ENCODE data around the gene ZCCHC14. TPM values are rescaled to one million over a fixed set of nuclear protein-coding genes. Genes with fewer than 3 reads are reported as not detected.

Gene ZCCHC14
- total and polyA plus RNA-seq, 2 of the 8 experiments (the other 6 are each of a cell fraction or from before 2014, with no cell fraction given) = 8.2 to 28.2 TPM

GRCh38 chr16:87474017-87474416 lies 18.8 kb downstream of the ZCCHC14 start:
- no peaks in the 10 kb centered on the region; a peak in 1 of 8 replicates for H3K36me3 ChIP-seq (ENCODE audit: control insufficient read depth in 2 of 4, insufficient read depth in 4 of 4, low read length in 3 of 4)
- DNase-seq (ENCODE audit: low read depth in 1 of 2, low spot score in 2 of 2) (no peak), FAIRE-seq (no peak)
- H2AFZ ChIP-seq (ENCODE audit: low read length) = no peak overlapping the region
- H3K14ac ChIP-seq (ENCODE audit: insufficient read length) = no peak overlapping the region
- H2BK20ac ChIP-seq (ENCODE audit: low read length) = no peak overlapping the region
- H2BK5ac ChIP-seq (ENCODE audit: low read depth, low read length) = no peak overlapping the region
- peaks cover 8% of the 10 kb centered on the region; the same call in 1 of the 2 replicates for H3K79me1 ChIP-seq (ENCODE audit: low read depth, low read length)
- H2BK120ac ChIP-seq (replicated peaks; ENCODE audit: low read depth, low read length) = no peak overlapping the region
- no peak overlapping the region for H3K56ac ChIP-seq (replicated peaks; ENCODE audit: insufficient read length, low read depth, low read length)
- H3K23me2 ChIP-seq (ENCODE audit: low read depth, low read length) = no peaks in the 10 kb centered on the region
- no peak overlapping the region for H2AK5ac ChIP-seq (ENCODE audit: low read depth, low read length)
- H3K18ac ChIP-seq (ENCODE audit: extremely low read depth, low read length) = no peak overlapping the region
- H4K20me1 ChIP-seq (replicated peaks in 1 of 2; ENCODE audit: control insufficient read depth in 1 of 2, insufficient read depth in 2 of 2, low read length in 2 of 2) = peaks cover 7 to 16% of the 10 kb centered on the region in 2 experiments
- H3K9ac ChIP-seq (replicated peaks in 1 of 4; ENCODE audit: extremely low read depth in 1 of 4, low read depth in 3 of 4, low read length in 3 of 4) = no peak overlapping the region
- no peaks in the 10 kb centered on the region for H3K9me3 ChIP-seq (ENCODE audit: insufficient read depth in 2 of 2, low read depth in 1 of 2, low read length in 1 of 2)
- no peak overlapping the region for H3K27ac ChIP-seq (ENCODE audit: low read depth, low read length)
- H3K27me3 ChIP-seq (replicated peaks in 1 of 4; ENCODE audit: control insufficient read depth in 3 of 4, extremely low read depth in 1 of 4, insufficient read depth in 3 of 4, low read length in 3 of 4) = no peaks in the 10 kb centered on the region
- H3K4me1 ChIP-seq (replicated peaks in 1 of 4; ENCODE audit: control insufficient read depth in 3 of 4, insufficient read depth in 4 of 4, low read length in 3 of 4) = peaks cover 0 to 5% (median 0%) of the 10 kb centered on the region in 4 experiments; a peak in 3 of 7 replicates
- no peak overlapping the region for H3K23ac ChIP-seq (ENCODE audit: insufficient read length)
- H2BK12ac ChIP-seq (ENCODE audit: low read depth, low read length) = no peak overlapping the region
- no peak overlapping the region for H3K4me3 ChIP-seq (ENCODE audit: extremely low read depth in 1 of 4, insufficient read depth in 2 of 4, low read depth in 3 of 4, low read length in 4 of 4)
- no peak overlapping the region for H2BK15ac ChIP-seq (ENCODE audit: low read length)
- no peak overlapping the region for H3K4me2 ChIP-seq (ENCODE audit: insufficient read depth in 1 of 2, low read depth in 2 of 2, low read length in 2 of 2)
- H4K8ac ChIP-seq (ENCODE audit: extremely low read depth, insufficient read depth, low read length) = no peak overlapping the region
- no peak overlapping the region for H4K91ac ChIP-seq (replicated peaks; ENCODE audit: insufficient read length, low read length)
- ChIA-PET POLR2A (ENCODE audit: partially characterized antibody) (no interaction called here), CTCF (ENCODE audit: partially characterized antibody) (interaction anchor here (0.6 to 2.1 kb wide), 5 partner anchors 8 to 162 kb away, joined by 3 to 5 read pairs (median 3); no protein-coding TSS in a partner anchor)
- no peak overlapping the region for H3K4ac ChIP-seq (replicated peaks; ENCODE audit: insufficient read length, low read depth, low read length)
- peaks cover 0 to 76% of the 10 kb centered on the region in 2 experiments; a peak in 2 of 4 replicates for H3K79me2 ChIP-seq (ENCODE audit: control insufficient read depth in 1 of 2, insufficient read depth in 2 of 2, low read length in 2 of 2)
- H4K5ac ChIP-seq (ENCODE audit: insufficient read length, low read depth, low read length) = no peak overlapping the region
- 96% methylated on average over 4 of the region's 4 CpGs; no CpG with 5 or more reads in 1 of the 2 experiments for WGBS, 2 experiments (ENCODE audit: extremely low coverage in 1 of 2, insufficient coverage in 1 of 2, insufficient read length in 1 of 2, insufficient replicate concordance in 2 of 2, low coverage in 1 of 2, low lambda C conversion rate in 2 of 2, missing lambda C conversion rate in 1 of 2)
- TF ChIP-seq ZNF274 (IDR thresholded peaks at IDR 0.05; ENCODE audit: borderline replicate concordance, extremely low read depth, low read length) (no peak), NRF1 (IDR thresholded peaks at IDR 0.05; ENCODE audit: low read depth, low read length) (no peak), RNF2 (IDR thresholded peaks at IDR 0.05; ENCODE audit: borderline replicate concordance, low read depth, low read length, missing control alignments, poor library complexity, severe bottlenecking) (no peak), CBX5 (IDR thresholded peaks at IDR 0.05; ENCODE audit: low read depth, low read length) (no peak), KDM5A (IDR thresholded peaks at IDR 0.05; ENCODE audit: low read length) (no peak), PHF8 (conservative IDR thresholded peaks at IDR 0.05; ENCODE audit: low read depth, low read length) (no peak), SP4 (IDR thresholded peaks at IDR 0.05; ENCODE audit: low read length) (no peak), BCL11A (IDR thresholded peaks at IDR 0.05; ENCODE audit: low read depth in 2 of 2, low read length in 2 of 2) (no peak), CBX8 (IDR thresholded peaks at IDR 0.05; ENCODE audit: borderline replicate concordance, low read depth, low read length) (no peak), SIRT6 (IDR thresholded peaks at IDR 0.05; ENCODE audit: low read length) (no peak), JUN (IDR thresholded peaks at IDR 0.05; ENCODE audit: low read depth, low read length) (no peak), ATF3 (IDR thresholded peaks at IDR 0.05; ENCODE audit: insufficient read depth, low read depth, low read length) (no peak), RFX5 (IDR thresholded peaks at IDR 0.05; ENCODE audit: borderline replicate concordance, low read depth, low read length) (no peak), CHD1 (IDR thresholded peaks at IDR 0.05; ENCODE audit: low read depth, low read length) (no peak)
